GM21717 (cell line): ENCODE results near the gene WDR4.
"Not testable (repeated sequence)": the region's sequence is repeated elsewhere in the genome, so short reads cannot be mapped to it uniquely, and the experiment has no call there.

Experiments
- ATAC-seq: cut with Tn5 transposase; IDR thresholded peaks from one replicate; pipeline ENCODE4 v1.9.1; 2021; ENCODE audit warnings: mild to moderate bottlenecking, moderate library complexity; ENCODE audit not compliant: unreplicated experiment

Gene WDR4

GRCh38 chr21:42880352-42880751 lies 1.0 kb upstream of the WDR4 start:
- ATAC-seq, result no peak

GRCh38 chr21:42878678-42878992 lies 704 bp downstream of the WDR4 start:
- ATAC-seq, result peak; percentile 19

- not testable (repeated sequence) for ATAC-seq
Measured at GRCh38 chr21:42875811-42876210, 3.5 kb downstream of the WDR4 start.

GRCh38 chr21:42873096-42873495 lies 6.2 kb downstream of the WDR4 start:
- ATAC-seq, result no peak

GRCh38 chr21:42868196-42868595 lies 11.1 kb downstream of the WDR4 start:
- no peak for ATAC-seq

- ATAC-seq, result no peak
Measured at GRCh38 chr21:42865776-42866160, 13.6 kb downstream of the WDR4 start.

- no peak for ATAC-seq
Measured at GRCh38 chr21:42864815-42865775, 14.2 kb downstream of the WDR4 start.

GRCh38 chr21:42864286-42864685 lies 15.1 kb downstream of the WDR4 start:
- no peak for ATAC-seq

GRCh38 chr21:42863504-42863870 lies 15.9 kb downstream of the WDR4 start:
- ATAC-seq, result no peak

GRCh38 chr21:42862774-42863503 lies 16.4 kb downstream of the WDR4 start:
- no peak for ATAC-seq

GRCh38 chr21:42861848-42862400 lies 17.4 kb downstream of the WDR4 start:
- no peak for ATAC-seq

- no peak for ATAC-seq
Measured at GRCh38 chr21:42861311-42861847, 18.0 kb downstream of the WDR4 start.

GRCh38 chr21:42860345-42860744 lies 19.0 kb downstream of the WDR4 start:
- ATAC-seq, result no peak

GRCh38 chr21:42859891-42860230 lies 19.5 kb downstream of the WDR4 start:
- ATAC-seq, result no peak

GRCh38 chr21:42858957-42859890 lies 20.1 kb downstream of the WDR4 start:
- no peak for ATAC-seq

GRCh38 chr21:42858185-42858847 lies 21.0 kb downstream of the WDR4 start:
- no peak for ATAC-seq

GRCh38 chr21:42857216-42857615 lies 22.1 kb downstream of the WDR4 start:
- ATAC-seq, result no peak

GRCh38 chr21:42855937-42856335 lies 23.4 kb downstream of the WDR4 start:
- ATAC-seq, result no peak

GRCh38 chr21:42855171-42855936 lies 24.0 kb downstream of the WDR4 start:
- ATAC-seq, result no peak
